Gastroesophageal sphincter (tissue), 3 donors: ENCODE results near the gene MLLT6.

Experiments
- CTCF ChIP-seq, 4 experiments: fragments of 200-600 bp in 2 of 4; fragments of 450-650 bp in 2 of 4; sonication (generic) in 1 of 4; IDR thresholded peaks; one replicate each; pipeline ENCODE4 v1.5.1; 2017 to 2019; ENCODE audit warnings: antibody characterized with exemption in 4 of 4, mild to moderate bottlenecking in 2 of 4, moderate library complexity in 2 of 4
- POLR2A ChIP-seq, 2 donors: fragments of 450-650 bp; IDR thresholded peaks; one replicate each; pipeline ENCODE4 v1.6.1; 2017; ENCODE audit warnings: antibody characterized with exemption in 2 of 2, mild to moderate bottlenecking in 2 of 2, moderate library complexity in 1 of 2
- POLR2AphosphoS5 ChIP-seq: sonication (generic); formaldehyde crosslinking; IDR thresholded peaks from one replicate; pipeline ENCODE4 v1.6.1; 2017; ENCODE audit warnings: antibody characterized with exemption

- no peak for TF ChIP-seq CTCF (IDR thresholded peaks at IDR 0.05)
- no peak for TF ChIP-seq POLR2A (IDR thresholded peaks at IDR 0.05)
- no peak for TF ChIP-seq POLR2AphosphoS5
Observed at GRCh38 chr17:38672788-38673706, 32.0 kb upstream of the MLLT6 start.
